IMR-90 (cell line): ENCODE data around the gene RHPN2. TPM values are rescaled to one million over a fixed set of nuclear protein-coding genes. Genes with fewer than 3 reads are reported as not detected.

ENCODE experiments used
- ATAC-seq: fragments of 200-7000 bp; cut with Tn5 transposase; 2 replicates; pipeline ENCODE4 v1.9.1; 2020; ENCODE audit warnings: low read depth, mild to moderate bottlenecking, moderate library complexity
- BruUV-seq: library from RNA; stranded (reverse); fragments of 400-500 nt; replicated peaks from 2 replicates; lab custom pipeline; 2021; lab: Mats Ljungman, UMichigan
- CTCF ChIA-PET: fragments of 300-600 bp; formaldehyde crosslinking; extraction: SDS; loops from one replicate; lab custom pipeline; 2021; ENCODE audit warnings: antibody characterized with exemption; lab: Yijun Ruan, JAX
- POLR2A ChIA-PET: fragments of 300-600 bp; sonication (Branson Sonifier 250); formaldehyde crosslinking; loops from one replicate; lab custom pipeline; 2022; ENCODE audit warnings: antibody characterized with exemption; ENCODE audit not compliant: unreplicated experiment; lab: Charles Lee
- DNase-seq: peaks from one replicate; pipeline ENCODE4 v3.0.0; 2013
- H2AFZ ChIP-seq: replicated peaks from 2 replicates; pipeline ENCODE3; 2013; ENCODE audit warnings: low read length, mild to moderate bottlenecking; ENCODE audit not compliant: poor library complexity
- H2AK5ac ChIP-seq: 2 replicates; pipeline ENCODE4 v1.6.1; 2013; ENCODE audit warnings: low read depth, low read length, inconsistent platforms
- H2AK9ac ChIP-seq: replicated peaks from 2 replicates; pipeline ENCODE3; 2013; ENCODE audit warnings: mild to moderate bottlenecking, low read depth, low read length, moderate library complexity; ENCODE audit not compliant: poor library complexity
- H2BK120ac ChIP-seq: 2 replicates; pipeline ENCODE4 v1.6.1; 2013; ENCODE audit warnings: low read depth, low read length, inconsistent platforms
- H2BK15ac ChIP-seq: 3 replicates; pipeline ENCODE4 v1.6.1; 2013; ENCODE audit warnings: low read depth, low read length, inconsistent platforms
- H2BK20ac ChIP-seq: 2 replicates; pipeline ENCODE4 v1.6.1; 2013; ENCODE audit warnings: low read depth, mild to moderate bottlenecking, inconsistent platforms, low read length, moderate library complexity
- H2BK5ac ChIP-seq: 2 replicates; pipeline ENCODE4 v1.6.1; 2013; ENCODE audit warnings: mild to moderate bottlenecking, low read depth, low read length, inconsistent platforms; ENCODE audit not compliant: poor library complexity, severe bottlenecking
- H3K14ac ChIP-seq: replicated peaks from 2 replicates; pipeline ENCODE4 v1.6.1; 2013; ENCODE audit warnings: low read depth, low read length, inconsistent platforms
- H3K18ac ChIP-seq: 2 replicates; pipeline ENCODE4 v1.6.1; 2013; ENCODE audit warnings: low read depth, low read length, control low read depth
- H3K23ac ChIP-seq: 2 replicates; pipeline ENCODE4 v1.6.1; 2013; ENCODE audit warnings: low read depth, low read length, inconsistent platforms
- H3K27ac ChIP-seq: 2 replicates; pipeline ENCODE4 v1.5.1; 2013; ENCODE audit warnings: mild to moderate bottlenecking, control low read depth, low read length; ENCODE audit not compliant: insufficient read depth
- H3K27me3 ChIP-seq: 2 replicates; pipeline ENCODE4 v1.6.1; 2013; ENCODE audit warnings: low read length; ENCODE audit not compliant: control insufficient read depth, insufficient read depth
- H3K36me3 ChIP-seq: 2 replicates; pipeline ENCODE4 v1.6.1; 2013; ENCODE audit warnings: low read length, mixed read lengths; ENCODE audit not compliant: control insufficient read depth, insufficient read depth
- H3K4ac ChIP-seq: 2 replicates; pipeline ENCODE4 v1.6.1; 2013; ENCODE audit warnings: low read depth, low read length, inconsistent platforms
- H3K4me1 ChIP-seq: 2 replicates; pipeline ENCODE4 v1.6.1; 2013; ENCODE audit warnings: low read length, mixed read lengths; ENCODE audit not compliant: control insufficient read depth, insufficient read depth
- H3K4me2 ChIP-seq: 2 replicates; pipeline ENCODE4 v1.6.1; 2013; ENCODE audit warnings: low read depth, mild to moderate bottlenecking, control low read depth, low read length, moderate library complexity
- H3K4me3 ChIP-seq: 2 replicates; pipeline ENCODE4 v1.5.1; 2013; ENCODE audit warnings: low read depth, mild to moderate bottlenecking, control low read depth, low read length, moderate library complexity; ENCODE audit not compliant: insufficient read depth
- H3K56ac ChIP-seq: 2 replicates; pipeline ENCODE4 v1.6.1; 2013; ENCODE audit warnings: low read length, inconsistent platforms; ENCODE audit not compliant: insufficient read depth; ENCODE audit errors: extremely low read depth
- H3K79me1 ChIP-seq, 2 experiments: 2 replicates each; pipeline ENCODE4 v1.6.1; 2013; ENCODE audit warnings: low read length in 2 of 2, inconsistent platforms in 1 of 2, low read depth in 1 of 2
- H3K9ac ChIP-seq: 2 replicates; pipeline ENCODE4 v1.6.1; 2013; ENCODE audit warnings: low read depth, low read length, control low read depth
- H3K9me1 ChIP-seq: 2 replicates; pipeline ENCODE4 v1.6.1; 2013; ENCODE audit warnings: low read length, inconsistent platforms; ENCODE audit not compliant: insufficient read depth
- H3K9me3 ChIP-seq: 2 replicates; pipeline ENCODE4 v1.6.1; 2013; ENCODE audit warnings: low read length; ENCODE audit not compliant: control insufficient read depth, insufficient read depth
- H4K20me1 ChIP-seq: 2 replicates; pipeline ENCODE4 v1.6.1; 2013; ENCODE audit warnings: low read length, inconsistent platforms; ENCODE audit not compliant: insufficient read depth
- H4K5ac ChIP-seq: 2 replicates; pipeline ENCODE4 v1.6.1; 2013; ENCODE audit warnings: mild to moderate bottlenecking, low read depth, low read length, control low read depth
- H4K8ac ChIP-seq, 2 experiments: 2 replicates each; pipeline ENCODE4 v1.6.1; 2013; ENCODE audit warnings: low read depth in 2 of 2, low read length in 2 of 2, control low read depth in 1 of 2, inconsistent platforms in 1 of 2
- H4K91ac ChIP-seq: 2 replicates; pipeline ENCODE4 v1.6.1; 2013; ENCODE audit warnings: low read depth, low read length, inconsistent platforms; ENCODE audit not compliant: insufficient read depth
- BHLHE40 ChIP-seq: fragments of 150-350 bp; IDR thresholded peaks from 2 replicates; pipeline ENCODE4 v1.6.1; 2016; ENCODE audit warnings: mild to moderate bottlenecking, low read depth, low read length
- CEBPB ChIP-seq: IDR thresholded peaks from 2 replicates; pipeline ENCODE4 v1.6.1; 2012; ENCODE audit warnings: low read depth, low read length, improper control_type of control experiment
- CHD1 ChIP-seq: IDR thresholded peaks from 2 replicates; pipeline ENCODE4 v1.6.1; 2012; ENCODE audit warnings: low read depth, low read length, improper control_type of control experiment
- ELK1 ChIP-seq: fragments of 150-350 bp; IDR thresholded peaks from 2 replicates; pipeline ENCODE4 v1.6.1; 2016; ENCODE audit warnings: low read depth, mild to moderate bottlenecking, low read length, moderate library complexity, borderline replicate concordance
- FOS ChIP-seq: fragments of 150-350 bp; IDR thresholded peaks from 2 replicates; pipeline ENCODE4 v1.6.1; 2016; ENCODE audit warnings: low read depth, low read length
- MAFK ChIP-seq: IDR thresholded peaks from 2 replicates; pipeline ENCODE4 v1.6.1; 2012; ENCODE audit warnings: low read depth, low read length, improper control_type of control experiment
- MAZ ChIP-seq: IDR thresholded peaks from 2 replicates; pipeline ENCODE4 v1.6.1; 2012; ENCODE audit warnings: low read depth, mild to moderate bottlenecking, low read length, improper control_type of control experiment, moderate library complexity, borderline replicate concordance
- MXI1 ChIP-seq: IDR thresholded peaks from 2 replicates; pipeline ENCODE4 v1.6.1; 2012; ENCODE audit warnings: low read depth, mild to moderate bottlenecking, low read length, moderate library complexity, borderline replicate concordance
- NFE2L2 ChIP-seq: fragments of 150-350 bp; IDR thresholded peaks from 2 replicates; pipeline ENCODE4 v1.6.1; 2016; ENCODE audit warnings: low read depth, mild to moderate bottlenecking, low read length
- POLR2A ChIP-seq: IDR thresholded peaks from 2 replicates; pipeline ENCODE4 v1.6.1; 2012; ENCODE audit warnings: mild to moderate bottlenecking, low read depth, low read length
- RAD21 ChIP-seq: IDR thresholded peaks from 2 replicates; pipeline ENCODE4 v1.6.1; 2012; ENCODE audit warnings: low read length, improper control_type of control experiment
- RCOR1 ChIP-seq: IDR thresholded peaks from 2 replicates; pipeline ENCODE4 v1.6.1; 2012; ENCODE audit warnings: mild to moderate bottlenecking, low read length, improper control_type of control experiment; ENCODE audit not compliant: insufficient replicate concordance
- RFX5 ChIP-seq: IDR thresholded peaks from 2 replicates; pipeline ENCODE4 v1.8.0; 2012; ENCODE audit warnings: low read depth, mild to moderate bottlenecking, low read length, moderate library complexity
- SMC3 ChIP-seq: fragments of 150-350 bp; IDR thresholded peaks from 2 replicates; pipeline ENCODE4 v1.6.1; 2016; ENCODE audit warnings: low read depth, mild to moderate bottlenecking, antibody characterized with exemption, low read length, moderate library complexity
- USF2 ChIP-seq: fragments of 150-350 bp; IDR thresholded peaks from 2 replicates; pipeline ENCODE4 v1.6.1; 2017; ENCODE audit warnings: mild to moderate bottlenecking, antibody characterized with exemption, low read length, low read depth
- WGBS, 2 experiments: methylation state at CpG; one replicate each; pipeline versions ENCODE4 v1.1.5 to v1.1.7; 2013; ENCODE audit warnings: missing lambda C conversion rate in 2 of 2; ENCODE audit not compliant: insufficient read length in 1 of 2; ENCODE audit errors: extremely low coverage in 2 of 2; 5-methylcytosine and 5-hydroxymethylcytosine counted together
- dilution Hi-C: fragments of 300-500 bp; cut with HindIII; formaldehyde crosslinking; loops from one replicate; pipeline ENCODE4 v1.14.3; 2018; ENCODE audit warnings: low sequenced_read_pairs; ENCODE audit not compliant: unreplicated experiment
- in situ Hi-C: fragments of 300-500 bp; cut with MboI; formaldehyde crosslinking; loops from 3 replicates; pipeline ENCODE4 v1.14.3; 2019; ENCODE audit warnings: low sequenced_read_pairs, inconsistent platforms, mixed read lengths
- intact Hi-C: fragments of 100-400 bp; cut with micrococcal nuclease; formaldehyde crosslinking; loops from 2 replicates; pipeline ENCODE4 v1.10.0; 2022
- polyA plus RNA-seq, 3 experiments: library from polyadenylated mRNA; depleted of rRNA; stranded (reverse); fragments of >200 nt; gene quantifications; 2 replicates each; pipeline ENCODE4 v1.2.3, GENCODE V29; 2012; ENCODE audit warnings: low replicate concordance in 1 of 3
- total RNA-seq: library from RNA; depleted of rRNA; stranded (reverse); fragments of >200 nt; gene quantifications from 2 replicates; pipeline ENCODE4 v1.2.3, GENCODE V29; 2012

The RHPN2 gene
- total and polyA plus RNA-seq, 2 of the 4 experiments (the other 2 are of a cell fraction): 2.3 to 4.0 TPM

GRCh38 chr19:32976223-32976805 is 88.4 kb downstream of the RHPN2 start:
- Histone ChIP-seq H3K4ac (no peak overlapping the region), H3K9me1 (no peaks in the 10 kb centered on the region; the same call in 1 of the 2 replicates), H2BK5ac (no peak overlapping the region), H3K56ac (no peak overlapping the region), H3K18ac (no peak overlapping the region), H2AK5ac (no peak overlapping the region), H3K23ac (no peak overlapping the region), H3K14ac (no peak overlapping the region), H3K9ac (no peak overlapping the region), H3K4me1 (0 out of 2 replicates have a peak, but pooled peaks cover 1% of the 10 kb centered on the region), H3K79me1 (peaks cover 3 to 4% of the 10 kb centered on the region in 2 experiments; a peak in 3 of 4 replicates), H4K91ac (no peak overlapping the region), H3K9me3 (no peaks in the 10 kb centered on the region), H2BK20ac (no peak overlapping the region), H2BK120ac (no peak overlapping the region), H3K36me3 (peaks cover 3% of the 10 kb centered on the region; the same call in 1 of the 2 replicates), H2BK15ac (no peak overlapping the region), H2AFZ (peak overlapping the region; percentile 69), H4K8ac (no peak overlapping the region), H3K4me2 (no peak overlapping the region), H4K20me1 (no peaks in the 10 kb centered on the region), H2AK9ac (no peak overlapping the region), H3K27me3 (no peaks in the 10 kb centered on the region), H4K5ac (no peak overlapping the region), H3K27ac (no peak overlapping the region), H3K4me3 (no peak overlapping the region)
- 94% methylated on average over 4 of the region's 14 CpGs; no CpG with 5 or more reads in 1 of the 2 experiments for whole genome bisulfite sequencing, 2 experiments
- intact Hi-C loops: loop anchor here (1.0 to 2.0 kb wide), 3 partner anchors 102 to 208 kb away; no protein-coding TSS in a partner anchor
- no peak for ATAC-seq
- in situ Hi-C loops: loop anchor here (5.0 kb wide), 1 partner anchor 141 kb away; no protein-coding TSS in a partner anchor
- DNase-seq: peak; percentile 62
- dilution Hi-C loops: no loop called here
- ChIA-PET CTCF (interaction anchor here (0.6 to 1.5 kb wide), 6 partner anchors 21 to 208 kb away, joined by 3 to 4 read pairs (median 3); partner anchors contain the start of gene GPATCH1), POLR2A (interaction anchor here (0.6 kb wide), 1 partner anchor 84 kb away, joined by 5 read pairs; no protein-coding TSS in a partner anchor)
- no TSS peak for BruUV-seq
- TF ChIP-seq RCOR1 (no peak), FOS (no peak), MAZ (no peak), RFX5 (no peak), USF2 (0 out of 2 replicates have a peak, but pooled peaks have one; percentile 16), RAD21 (peak; percentile 81), CEBPB (no peak), NFE2L2 (no peak), CHD1 (no peak), MAFK (no peak), SMC3 (peak; percentile 69), ELK1 (no peak), MXI1 (no peak), BHLHE40 (no peak), POLR2A (no peak)
